ENCODE measurements around the gene LIN28B. TPM values are rescaled to one million over a fixed set of nuclear protein-coding genes. Genes with fewer than 3 reads are reported as not detected.
"Not testable (repeated sequence)": the region's sequence is repeated elsewhere in the genome, so short reads cannot be mapped to it uniquely, and the experiment has no call there.

Gene LIN28B
- total RNA-seq, 4 donors from 2014 or later = not detected

DNA sequence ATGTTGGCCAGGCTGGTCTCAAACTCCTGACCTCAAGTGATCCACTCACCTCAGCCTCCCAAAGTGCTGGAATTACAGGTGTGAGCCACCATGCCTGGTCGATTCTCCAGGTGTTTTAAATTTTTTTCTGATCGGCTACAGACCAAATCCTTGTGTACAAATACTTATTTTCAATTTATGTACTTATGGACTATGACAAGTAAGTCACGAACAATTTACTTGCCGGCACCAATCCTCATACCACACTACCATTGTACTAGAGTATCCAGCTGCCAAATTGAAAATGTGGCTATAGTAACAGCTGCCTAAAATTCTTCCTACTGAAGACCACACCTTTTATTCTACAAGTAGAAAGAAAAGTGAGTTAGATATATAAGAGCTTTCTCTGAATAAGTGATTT, 26.9 kb downstream of the LIN28B start:
- DNase-seq (ENCODE audit: low spot score in 2 of 2) = no peak
- 83 to 84% methylated on average over 4 of the region's 4 CpGs for WGBS, 2 donors
- no peak overlapping the region for H3K4me3 ChIP-seq (ENCODE audit: low read depth, poor library complexity, severe bottlenecking)
- TF ChIP-seq, protein P1, sequence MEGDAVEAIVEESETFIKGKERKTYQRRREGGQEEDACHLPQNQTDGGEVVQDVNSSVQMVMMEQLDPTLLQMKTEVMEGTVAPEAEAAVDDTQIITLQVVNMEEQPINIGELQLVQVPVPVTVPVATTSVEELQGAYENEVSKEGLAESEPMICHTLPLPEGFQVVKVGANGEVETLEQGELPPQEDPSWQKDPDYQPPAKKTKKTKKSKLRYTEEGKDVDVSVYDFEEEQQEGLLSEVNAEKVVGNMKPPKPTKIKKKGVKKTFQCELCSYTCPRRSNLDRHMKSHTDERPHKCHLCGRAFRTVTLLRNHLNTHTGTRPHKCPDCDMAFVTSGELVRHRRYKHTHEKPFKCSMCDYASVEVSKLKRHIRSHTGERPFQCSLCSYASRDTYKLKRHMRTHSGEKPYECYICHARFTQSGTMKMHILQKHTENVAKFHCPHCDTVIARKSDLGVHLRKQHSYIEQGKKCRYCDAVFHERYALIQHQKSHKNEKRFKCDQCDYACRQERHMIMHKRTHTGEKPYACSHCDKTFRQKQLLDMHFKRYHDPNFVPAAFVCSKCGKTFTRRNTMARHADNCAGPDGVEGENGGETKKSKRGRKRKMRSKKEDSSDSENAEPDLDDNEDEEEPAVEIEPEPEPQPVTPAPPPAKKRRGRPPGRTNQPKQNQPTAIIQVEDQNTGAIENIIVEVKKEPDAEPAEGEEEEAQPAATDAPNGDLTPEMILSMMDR (IDR thresholded peaks at IDR 0.05) = no peak
- no peak for TF ChIP-seq POLR2A (IDR thresholded peaks at IDR 0.05)
- intact Hi-C loops (cut with DNase I; ENCODE audit: low total_unique reads) = no loop called here

DNA sequence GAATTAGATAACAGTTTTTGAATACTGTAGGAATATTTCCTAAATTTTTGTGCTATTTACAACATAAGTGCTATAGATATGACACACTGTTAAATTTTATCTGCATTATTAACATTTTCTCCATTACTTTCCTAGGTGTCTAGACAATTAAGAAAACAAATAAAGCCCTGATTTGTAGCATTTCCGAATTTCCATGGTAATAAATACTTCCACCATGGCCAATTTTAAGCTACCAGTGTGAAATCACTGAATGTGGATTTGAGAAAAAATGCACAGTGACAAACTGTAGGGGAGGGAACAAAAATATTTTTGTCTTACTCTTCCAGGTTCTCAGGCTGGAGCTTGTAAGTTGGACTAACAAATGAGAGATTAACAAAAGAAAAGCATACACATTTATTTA, 27.9 kb downstream of the LIN28B start:
- TF ChIP-seq, protein P1 (IDR thresholded peaks at IDR 0.05) = no peak
- TF ChIP-seq POLR2A (IDR thresholded peaks at IDR 0.05) = no peak
- H3K4me3 ChIP-seq (ENCODE audit: low read depth, poor library complexity, severe bottlenecking) = no peak overlapping the region
- WGBS, 2 donors = 78 to 80% methylated on average over 1 of the region's 1 CpG
- DNase-seq (ENCODE audit: low spot score in 2 of 2) = no peak
- intact Hi-C loops (cut with DNase I; ENCODE audit: low total_unique reads) = no loop called here

DNA sequence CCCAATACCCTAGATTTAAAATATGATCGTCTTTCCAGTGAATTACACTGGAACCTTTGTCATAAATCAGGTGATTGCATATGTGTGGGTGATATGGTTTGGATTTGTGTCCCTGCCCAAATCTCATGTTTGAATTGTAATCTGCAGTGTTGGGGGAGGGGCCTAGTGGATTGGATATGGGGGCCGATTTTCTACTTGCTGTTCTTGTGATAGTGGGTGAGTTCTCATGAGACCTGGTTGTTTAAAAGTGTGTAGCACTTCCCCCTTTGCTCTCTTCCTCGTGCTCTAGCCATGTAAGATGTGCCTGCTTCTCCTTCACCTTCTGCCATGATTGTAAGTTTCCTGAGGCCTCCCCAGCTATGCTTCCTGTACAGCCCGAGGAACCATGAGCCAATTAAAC, 29.0 kb downstream of the LIN28B start:
- H3K4me3 ChIP-seq (ENCODE audit: low read depth, poor library complexity, severe bottlenecking); DNase-seq (ENCODE audit: low spot score in 2 of 2); intact Hi-C loops (cut with DNase I; ENCODE audit: low total_unique reads): not testable (repeated sequence)
- 77 to 80% methylated on average over 4 of the region's 4 CpGs for WGBS, 2 donors

DNA sequence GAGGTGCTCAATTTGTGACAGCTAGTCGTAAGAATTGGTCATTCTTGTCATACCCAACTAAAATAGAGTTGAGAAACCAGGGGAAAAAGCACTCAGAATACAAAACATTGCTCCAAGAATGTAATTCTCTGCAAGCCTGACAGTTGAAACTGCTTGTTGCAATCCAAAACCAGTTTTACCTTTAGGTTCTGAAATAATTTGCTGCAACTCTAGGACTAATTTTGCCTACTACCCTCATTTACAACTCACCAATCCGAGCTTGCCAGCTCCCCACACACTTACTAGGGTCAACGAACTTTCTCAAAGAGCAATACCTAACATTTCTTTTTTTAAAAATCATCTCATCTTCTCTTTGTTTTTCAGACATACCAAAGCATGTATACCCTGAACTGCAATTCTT, 29.7 kb downstream of the LIN28B start:
- DNase-seq (ENCODE audit: low spot score in 2 of 2) = no peak
- 61 to 77% methylated on average over 3 of the region's 3 CpGs for WGBS, 2 donors
- intact Hi-C loops (cut with DNase I; ENCODE audit: low total_unique reads) = no loop called here
- H3K4me3 ChIP-seq (ENCODE audit: low read depth, poor library complexity, severe bottlenecking) = no peak overlapping the region
- no peak for TF ChIP-seq POLR2A (IDR thresholded peaks at IDR 0.05)
- TF ChIP-seq, protein P1 (IDR thresholded peaks at IDR 0.05) = no peak

DNA sequence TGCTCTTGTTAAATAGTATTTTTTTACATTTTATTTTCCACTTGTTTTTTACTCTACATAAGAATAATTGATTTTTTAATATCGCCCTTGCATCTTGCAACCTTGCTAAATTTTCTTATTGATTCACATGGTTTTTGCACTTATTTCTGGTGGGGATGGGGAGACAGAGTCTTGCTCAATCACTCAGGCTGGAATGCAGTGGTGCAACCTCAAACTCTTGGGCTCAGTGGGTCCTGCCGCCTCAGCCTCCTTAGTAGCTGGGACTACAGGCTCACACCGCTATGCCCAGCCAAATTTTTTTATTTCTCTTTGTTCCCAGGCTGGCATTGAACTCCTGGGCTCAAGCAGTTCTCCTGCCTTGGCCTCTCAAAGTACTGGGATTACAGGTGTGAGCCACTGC, 30.3 kb downstream of the LIN28B start:
- intact Hi-C loops (cut with DNase I; ENCODE audit: low total_unique reads) = no loop called here
- TF ChIP-seq, protein P1 (IDR thresholded peaks at IDR 0.05) = no peak
- TF ChIP-seq POLR2A (IDR thresholded peaks at IDR 0.05) = no peak
- 94% methylated on average over 3 of the region's 3 CpGs for WGBS, 2 donors
- no peak overlapping the region for H3K4me3 ChIP-seq (ENCODE audit: low read depth, poor library complexity, severe bottlenecking)
- DNase-seq (ENCODE audit: low spot score in 2 of 2) = no peak

DNA sequence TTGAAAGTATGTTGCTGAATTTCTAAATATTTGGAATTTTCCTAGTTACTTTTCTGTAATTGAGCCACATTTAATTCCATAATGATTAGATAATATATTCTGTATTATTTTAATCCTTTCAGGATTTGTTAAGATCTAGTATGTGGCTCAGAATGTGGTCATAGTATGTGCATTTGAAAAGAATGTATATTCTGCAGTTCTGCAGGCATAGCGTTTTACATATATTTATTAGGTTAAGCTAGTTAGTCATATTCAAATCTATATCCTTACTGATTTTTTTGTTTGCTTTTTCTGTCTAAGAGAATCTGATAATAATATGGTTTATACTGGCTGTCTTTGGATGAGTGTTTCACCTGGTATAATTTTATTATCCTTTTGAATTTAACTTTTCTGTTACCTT, 33.2 kb downstream of the LIN28B start:
- intact Hi-C loops (cut with DNase I; ENCODE audit: low total_unique reads) = no loop called here
- DNase-seq (ENCODE audit: low spot score in 2 of 2) = no peak
- 91 to 94% methylated on average over 1 of the region's 1 CpG for WGBS, 2 donors
- TF ChIP-seq, protein P1 (IDR thresholded peaks at IDR 0.05) = no peak
- TF ChIP-seq POLR2A (IDR thresholded peaks at IDR 0.05) = no peak
- no peak overlapping the region for H3K4me3 ChIP-seq (ENCODE audit: low read depth, poor library complexity, severe bottlenecking)

DNA sequence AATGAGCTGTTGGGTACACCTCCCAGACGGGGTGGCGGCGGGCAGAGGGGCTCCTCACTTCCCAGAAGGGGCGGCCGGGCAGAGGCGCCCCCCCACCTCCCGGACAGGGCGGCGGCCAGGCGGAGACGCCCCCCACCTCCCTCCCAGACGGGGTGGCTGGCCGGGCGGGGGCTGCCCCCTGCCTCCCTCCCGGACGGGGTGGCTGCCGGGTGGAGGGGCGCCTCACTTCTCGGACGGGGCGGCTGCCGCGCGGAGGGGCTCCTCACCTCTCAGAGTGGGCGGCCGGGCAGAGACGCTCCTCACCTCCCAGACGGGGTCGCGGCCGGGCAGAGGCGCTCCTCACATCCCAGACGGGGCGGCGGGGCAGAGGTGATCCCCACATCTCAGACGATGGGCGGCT, 34.2 kb downstream of the LIN28B start:
- WGBS, 2 donors = 96 to 99% methylated on average over 11 to 17 of the region's 37 CpGs
- intact Hi-C loops (cut with DNase I; ENCODE audit: low total_unique reads); H3K4me3 ChIP-seq (ENCODE audit: low read depth, poor library complexity, severe bottlenecking); DNase-seq (ENCODE audit: low spot score in 2 of 2): not testable (repeated sequence)

DNA sequence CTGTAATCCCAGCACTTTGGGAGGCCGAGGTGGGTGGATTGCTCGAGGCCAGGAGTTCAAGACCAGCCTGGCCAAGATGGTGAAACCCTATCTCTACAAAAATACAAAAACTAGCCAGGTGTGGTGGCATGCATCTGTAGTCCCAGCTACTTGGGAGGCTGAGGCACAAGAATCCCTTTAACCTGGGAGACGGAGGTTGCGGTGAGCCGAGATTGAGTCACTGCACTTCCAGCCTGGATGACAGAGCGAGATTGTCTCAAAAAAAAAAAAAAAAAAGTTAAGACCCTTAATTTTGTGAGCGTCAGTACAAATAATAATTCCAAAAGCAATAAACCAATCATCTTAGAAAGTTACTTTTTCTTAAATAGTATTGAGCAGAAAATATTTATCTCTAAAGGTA, 36.7 kb downstream of the LIN28B start:
- H3K4me3 ChIP-seq (ENCODE audit: low read depth, poor library complexity, severe bottlenecking); DNase-seq (ENCODE audit: low spot score in 2 of 2); intact Hi-C loops (cut with DNase I; ENCODE audit: low total_unique reads): not testable (repeated sequence)
- WGBS, 2 donors = 87 to 93% methylated on average over 7 of the region's 7 CpGs

Measured in lower leg skin (tissue), 4 donors.